GM12878 (cell line): Measurements from ENCODE around the gene SLC6A11. TPM values are rescaled to one million over a fixed set of nuclear protein-coding genes. Genes with fewer than 3 reads are reported as not detected.

Source experiments
- ATAC-seq: fragments of 200-7000 bp; cut with Tn5 transposase; 3 replicates; pipeline ENCODE4 v1.9.1; 2020; ENCODE audit warnings: mild to moderate bottlenecking, moderate library complexity
- BruUV-seq: library from RNA; stranded (reverse); fragments of 400-500 nt; replicated peaks from 2 replicates; lab custom pipeline; 2021; lab: Mats Ljungman, UMichigan
- CTCF ChIA-PET: fragments of 300-600 bp; sonication (Branson Sonifier 250); formaldehyde crosslinking; extraction: SDS; loops from one replicate; lab custom pipeline; 2021; ENCODE audit warnings: inconsistent platforms; lab: Yijun Ruan, JAX
- POLR2A ChIA-PET: fragments of 350-600 bp; formaldehyde crosslinking; extraction: SDS; loops from one replicate; lab custom pipeline; 2021; ENCODE audit warnings: inconsistent platforms; lab: Charles Lee
- RAD21 ChIA-PET: fragments of 300-600 bp; sonication (Branson Sonifier 250); formaldehyde crosslinking; loops from one replicate; lab custom pipeline; 2023; ENCODE audit warnings: antibody characterized with exemption; ENCODE audit not compliant: unreplicated experiment; lab: Charles Lee
- SMC1A ChIA-PET: fragments of 300-600 bp; sonication (Branson Sonifier 250); formaldehyde crosslinking; loops from one replicate; lab custom pipeline; 2023; ENCODE audit not compliant: unreplicated experiment, uncharacterized antibody; lab: Charles Lee
- DNase-seq: peaks from one replicate; pipeline ENCODE4 v3.0.0-alpha.2; 2011; ENCODE audit warnings: low read depth, low spot score
- FAIRE-seq: peaks from 3 replicates; lab custom pipeline; 2011; peaks lifted over from hg19 to GRCh38; lab: Jason Lieb, UNC
- H2AFZ ChIP-seq: 2 replicates; pipeline ENCODE4 v1.6.0; 2011; ENCODE audit warnings: low read depth, low read length, control low read depth; ENCODE audit not compliant: control insufficient read depth
- H3K27ac ChIP-seq: 2 replicates; pipeline ENCODE4 v1.5.1; 2011; ENCODE audit warnings: control low read depth; ENCODE audit not compliant: control insufficient read depth, insufficient read depth
- H3K27me3 ChIP-seq, 2 experiments: replicated peaks in 1 of 2; 2 replicates each; pipeline versions ENCODE4 v1.6.0 to v1.6.1; 2011; ENCODE audit warnings: low read length in 1 of 2; ENCODE audit not compliant: control insufficient read depth in 2 of 2, insufficient read depth in 2 of 2
- H3K36me3 ChIP-seq, 2 experiments: 2 replicates each; pipeline ENCODE4 v1.5.1; 2011; ENCODE audit warnings: low read length in 1 of 2; ENCODE audit not compliant: control insufficient read depth in 2 of 2, insufficient read depth in 2 of 2
- H3K4me1 ChIP-seq: 2 replicates; pipeline ENCODE4 v1.6.1; 2011; ENCODE audit warnings: mild to moderate bottlenecking, low read length, moderate library complexity, mixed read lengths; ENCODE audit not compliant: control insufficient read depth, insufficient read depth
- H3K4me2 ChIP-seq: 2 replicates; pipeline ENCODE4 v1.6.0; 2011; ENCODE audit warnings: control low read depth; ENCODE audit not compliant: control insufficient read depth, insufficient read depth
- H3K4me3 ChIP-seq: fragments of 200-600 bp; sonication (generic); 2 replicates; pipeline ENCODE4 v1.5.1; 2016
- H3K79me2 ChIP-seq: 2 replicates; pipeline ENCODE4 v1.6.0; 2011; ENCODE audit warnings: low read length; ENCODE audit not compliant: control insufficient read depth, insufficient read depth
- H3K9ac ChIP-seq: 2 replicates; pipeline ENCODE4 v1.8.0; 2011; ENCODE audit warnings: low read length, control low read depth, mixed read lengths; ENCODE audit not compliant: control insufficient read depth, insufficient read depth
- H3K9me3 ChIP-seq: replicated peaks from 3 replicates; pipeline ENCODE4 v1.5.1; 2011; ENCODE audit warnings: mild to moderate bottlenecking, low read length; ENCODE audit not compliant: control insufficient read depth, insufficient read depth
- H4K20me1 ChIP-seq: 2 replicates; pipeline ENCODE4 v1.6.0; 2011; ENCODE audit not compliant: control insufficient read depth, insufficient read depth
- BACH1 ChIP-seq: fragments of 450-650 bp; IDR thresholded peaks from 2 replicates; pipeline ENCODE4 v1.6.1; 2017; ENCODE audit warnings: mild to moderate bottlenecking, borderline replicate concordance
- CEBPZ ChIP-seq: fragments of 150-350 bp; IDR thresholded peaks from 2 replicates; pipeline ENCODE4 v1.6.1; 2016; ENCODE audit warnings: low read depth, low read length
- CREB1 ChIP-seq: IDR thresholded peaks from 2 replicates; pipeline ENCODE4 v1.6.1; 2012; ENCODE audit warnings: low read depth, mild to moderate bottlenecking, inconsistent platforms
- E4F1 ChIP-seq: fragments of 450-650 bp; IDR thresholded peaks from 2 replicates; pipeline ENCODE4 v1.6.1; 2018; ENCODE audit warnings: borderline replicate concordance, mild to moderate bottlenecking; ENCODE audit not compliant: partially characterized antibody
- FOXM1 ChIP-seq: IDR thresholded peaks from 2 replicates; pipeline ENCODE4 v1.6.1; 2012; ENCODE audit warnings: low read depth, mild to moderate bottlenecking, inconsistent platforms, low read length, moderate library complexity
- NRF1 ChIP-seq: conservative IDR thresholded peaks from 2 replicates; pipeline ENCODE4 v1.6.1; 2011; ENCODE audit warnings: mild to moderate bottlenecking, low read depth, low read length, improper control_type of control experiment
- RB1 ChIP-seq: fragments of 450-650 bp; formaldehyde crosslinking; IDR thresholded peaks from 2 replicates; pipeline ENCODE4 v1.6.1; 2017; ENCODE audit warnings: mild to moderate bottlenecking, borderline replicate concordance
- RBBP5 ChIP-seq: fragments of 200-600 bp; sonication (generic); conservative IDR thresholded peaks from 2 replicates; pipeline ENCODE4 v1.6.1; 2016
- SIN3A ChIP-seq: IDR thresholded peaks from 2 replicates; pipeline ENCODE4 v1.6.1; 2012; ENCODE audit warnings: low read depth, low read length, improper control_type of control experiment
- SIX5 ChIP-seq: IDR thresholded peaks from 2 replicates; pipeline ENCODE4 v1.6.1; 2011; ENCODE audit warnings: mild to moderate bottlenecking, low read depth, low read length, moderate library complexity; ENCODE audit not compliant: severe bottlenecking
- ZNF217 ChIP-seq: fragments of 450-650 bp; IDR thresholded peaks from 2 replicates; pipeline ENCODE4 v1.6.1; 2017; ENCODE audit warnings: antibody characterized with exemption, mild to moderate bottlenecking
- WGBS: methylation state at CpG from one replicate; pipeline ENCODE4 v1.1.6; 2016; ENCODE audit warnings: low lambda C conversion rate; ENCODE audit not compliant: insufficient replicate concordance, insufficient coverage; ENCODE audit errors: missing lambda C conversion rate; 5-methylcytosine and 5-hydroxymethylcytosine counted together
- in situ Hi-C: fragments of 300-500 bp; cut with MboI; formaldehyde crosslinking; loops from 9 replicates; pipeline ENCODE4 v1.14.3; 2018; ENCODE audit warnings: mixed read lengths
- intact Hi-C: fragments of 100-400 bp; cut with micrococcal nuclease; formaldehyde crosslinking; loops from one replicate; pipeline ENCODE4 v1.14.2; 2022; ENCODE audit not compliant: unreplicated experiment
- polyA plus RNA-seq, 11 experiments: library from polyadenylated mRNA; depleted of rRNA in 4 of 11; unstranded in 6 of 11; stranded (reverse) in 5 of 11; fragments of >200 nt; fragmentation: Nextera tagmentation in 4 of 11; fragmentation: Illumina TruSeq in 1 of 11; extraction: Ambion mirVana in 4 of 11; extraction: Trizol in 1 of 11; gene quantifications; 1 replicate in 1 of 11; 2 replicates in 10 of 11; pipeline versions ENCODE4 v1.2.1 to v1.2.3, GENCODE V29; 2011 to 2016; ENCODE audit warnings: inconsistent platforms in 2 of 11, missing spikeins in 2 of 11, low read depth in 1 of 11
- total RNA-seq, 4 experiments: library from RNA; depleted of rRNA in 3 of 4; stranded (reverse); fragments of >200 nt in 3 of 4; fragmentation: Illumina TruSeq in 1 of 4; extraction: Trizol in 1 of 4; gene quantifications; 2 replicates each; pipeline versions ENCODE4 v1.2.1 to v1.2.3, GENCODE V29; 2013 to 2021

The SLC6A11 gene
- total and polyA plus RNA-seq, 10 of the 15 experiments (the other 5 are each of a cell fraction or from before 2014, with no cell fraction given): not detected

GRCh38 chr3:10918011-10918410 is 102.0 kb downstream of the SLC6A11 start:
- H3K4me1 ChIP-seq: no peaks in the 10 kb centered on the region
- POLR2A ChIA-PET: no interaction called here
- whole genome bisulfite sequencing: 42% methylated on average over 11 of the region's 11 CpGs
- RAD21 ChIA-PET: no interaction called here
- no peaks in the 10 kb centered on the region for H3K36me3 ChIP-seq
- no peaks in the 10 kb centered on the region for H4K20me1 ChIP-seq
- H3K9me3 ChIP-seq: no peaks in the 10 kb centered on the region
- in situ Hi-C loops: no loop called here
- no peak for TF ChIP-seq SIX5
- TF ChIP-seq FOXM1: no peak
- no peak for TF ChIP-seq E4F1
- H2AFZ ChIP-seq: no peak overlapping the region
- no TSS peak for BruUV-seq
- ATAC-seq: no peak
- no peak overlapping the region for H3K27ac ChIP-seq
- H3K79me2 ChIP-seq: no peaks in the 10 kb centered on the region
- CTCF ChIA-PET: no interaction called here
- no peak overlapping the region for H3K4me3 ChIP-seq
- H3K27me3 ChIP-seq: peaks cover 0 to 4% of the 10 kb centered on the region in 2 experiments; a peak in 1 of 4 replicates
- intact Hi-C loops: no loop called here
- SMC1A ChIA-PET: no interaction called here
- no peak overlapping the region for H3K4me2 ChIP-seq
- no peak for FAIRE-seq
- DNase-seq: no peak
- no peak overlapping the region for H3K9ac ChIP-seq

GRCh38 chr3:10919636-10920035 is 103.6 kb downstream of the SLC6A11 start:
- Histone ChIP-seq H3K79me2 (no peaks in the 10 kb centered on the region), H3K27ac (no peak overlapping the region), H2AFZ (no peak overlapping the region), H4K20me1 (no peaks in the 10 kb centered on the region), H3K27me3 (peaks cover 0 to 4% of the 10 kb centered on the region in 2 experiments; a peak in 2 of 4 replicates), H3K9me3 (no peaks in the 10 kb centered on the region), H3K4me3 (no peak overlapping the region), H3K4me2 (no peak overlapping the region), H3K36me3 (no peaks in the 10 kb centered on the region), H3K9ac (no peak overlapping the region), H3K4me1 (no peaks in the 10 kb centered on the region)
- ChIA-PET SMC1A (no interaction called here), CTCF (no interaction called here), RAD21 (no interaction called here), POLR2A (no interaction called here)
- 0% methylated on average over 5 of the region's 5 CpGs for WGBS
- intact Hi-C loops: no loop called here
- ATAC-seq (no peak), FAIRE-seq (no peak), DNase-seq (no peak)
- in situ Hi-C loops: no loop called here
- no TSS peak for BruUV-seq
- TF ChIP-seq NRF1: no peak
- no peak for TF ChIP-seq SIX5
- no peak for TF ChIP-seq RBBP5
- no peak for TF ChIP-seq BACH1
- no peak for TF ChIP-seq CEBPZ
- no peak for TF ChIP-seq RB1
- no peak for TF ChIP-seq SIN3A
- TF ChIP-seq ZNF217: no peak
- no peak for TF ChIP-seq CREB1
